AG09319 (cell line): ENCODE results near the gene CTXN1.
"Not testable (repeated sequence)": the region's sequence is repeated elsewhere in the genome, so short reads cannot be mapped to it uniquely, and the experiment has no call there.

Experiments used
- DNase-seq: peaks from one replicate; pipeline ENCODE4 v3.0.0-alpha.2; 2010; ENCODE audit warnings: low read depth; ENCODE audit errors: extremely low read depth
- CTCF ChIP-seq: IDR thresholded peaks from 2 replicates; pipeline ENCODE4 v1.5.1; 2011; ENCODE audit warnings: low read depth, mild to moderate bottlenecking, inconsistent platforms, low read length, moderate library complexity

CTXN1 gene

GRCh38 chr19:7922836-7923195, 3.1 kb downstream of the CTXN1 start:
- DNase-seq, result no peak
- no peak for TF ChIP-seq CTCF

DNA sequence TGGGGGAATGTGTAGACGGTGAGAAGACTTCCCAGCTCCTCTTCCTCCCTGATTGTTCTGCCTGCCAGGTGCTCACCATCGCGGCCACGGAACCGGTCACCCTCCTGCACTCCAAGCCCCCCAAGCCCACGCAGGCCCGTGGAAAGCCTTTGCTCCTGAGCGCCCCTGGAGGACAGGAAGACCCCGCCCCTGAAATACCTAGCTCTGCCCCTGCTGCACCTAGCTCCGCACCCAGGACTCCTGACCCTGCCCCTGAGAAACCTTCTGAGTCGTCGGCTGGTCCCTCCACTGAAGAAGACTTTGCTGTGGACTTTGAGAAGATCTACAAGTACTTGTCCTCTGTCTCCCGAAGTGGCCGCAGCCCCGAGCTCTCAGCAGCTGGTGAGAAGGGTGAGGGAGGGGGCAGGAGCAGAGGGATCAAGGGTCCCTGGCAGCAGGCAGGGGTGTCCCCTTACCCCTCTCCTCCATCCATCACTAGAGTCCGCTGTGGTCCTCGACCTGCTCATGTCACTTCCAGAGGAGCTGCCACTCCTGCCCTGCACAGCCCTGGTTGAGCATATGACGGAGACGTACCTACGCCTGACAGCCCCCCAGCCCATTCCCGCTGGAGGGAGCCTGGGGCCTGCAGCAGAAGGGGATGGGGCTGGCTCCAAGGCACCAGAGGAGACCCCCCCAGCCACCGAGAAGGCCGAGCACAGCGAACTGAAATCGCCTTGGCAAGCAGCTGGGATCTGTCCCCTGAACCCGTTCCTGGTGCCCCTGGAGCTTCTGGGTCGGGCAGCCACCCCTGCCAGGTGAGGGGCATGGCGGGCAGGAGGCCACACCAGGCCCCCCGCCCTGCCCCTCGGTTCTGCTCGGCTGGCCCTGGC, 3.7 kb downstream of the CTXN1 start:
- TF ChIP-seq CTCF, result no peak
- DNase-seq, result no peak

DNA sequence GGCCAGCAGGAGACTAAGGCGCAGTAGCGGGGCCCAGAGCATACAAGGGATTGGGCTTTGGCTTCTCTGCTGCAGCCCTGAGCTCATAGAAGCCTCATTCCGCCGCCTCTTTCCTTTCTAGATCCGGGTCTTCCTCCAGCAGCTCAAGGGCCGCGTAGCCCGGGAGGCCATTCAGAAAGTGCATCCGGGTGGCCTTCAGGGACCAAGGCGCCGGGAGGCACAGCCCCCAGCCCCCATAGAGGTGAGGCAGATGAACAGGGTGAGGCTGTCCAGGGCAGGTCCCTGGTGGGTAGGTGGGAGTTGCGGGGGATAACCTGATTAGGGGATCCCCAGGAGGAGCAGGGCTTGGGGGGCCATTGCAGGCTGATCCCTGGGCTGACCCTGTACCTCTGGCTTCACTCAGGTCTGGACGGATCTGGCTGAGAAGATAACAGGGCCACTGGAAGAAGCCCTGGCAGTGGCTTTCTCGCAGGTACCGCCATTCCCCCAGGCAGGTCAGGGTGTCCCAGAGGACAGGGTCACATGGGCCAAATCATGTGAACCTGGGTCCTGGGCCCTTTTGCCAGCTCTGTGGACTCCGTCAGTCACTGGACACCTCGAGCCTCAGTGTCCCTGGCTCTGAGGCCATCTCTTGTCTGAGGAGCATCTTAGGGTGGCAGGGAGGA, 4.5 kb downstream of the CTXN1 start:
- TF ChIP-seq CTCF, result no peak
- DNase-seq, result no peak

- DNase-seq, result peak; percentile 97
- TF ChIP-seq CTCF, result no peak
These were observed 5.2 kb downstream of the CTXN1 start for GRCh38 chr19:7920519-7921301.

GRCh38 chr19:7919610-7920518, 6.1 kb downstream of the CTXN1 start, which contains the start of gene SNAPC2:
Gene SNAPC2 (plus strand): TSS chr19:7920338. CDS start chr19:7920367, 29 bp downstream.
- peak; percentile 87 for DNase-seq
- no peak for TF ChIP-seq CTCF

DNA sequence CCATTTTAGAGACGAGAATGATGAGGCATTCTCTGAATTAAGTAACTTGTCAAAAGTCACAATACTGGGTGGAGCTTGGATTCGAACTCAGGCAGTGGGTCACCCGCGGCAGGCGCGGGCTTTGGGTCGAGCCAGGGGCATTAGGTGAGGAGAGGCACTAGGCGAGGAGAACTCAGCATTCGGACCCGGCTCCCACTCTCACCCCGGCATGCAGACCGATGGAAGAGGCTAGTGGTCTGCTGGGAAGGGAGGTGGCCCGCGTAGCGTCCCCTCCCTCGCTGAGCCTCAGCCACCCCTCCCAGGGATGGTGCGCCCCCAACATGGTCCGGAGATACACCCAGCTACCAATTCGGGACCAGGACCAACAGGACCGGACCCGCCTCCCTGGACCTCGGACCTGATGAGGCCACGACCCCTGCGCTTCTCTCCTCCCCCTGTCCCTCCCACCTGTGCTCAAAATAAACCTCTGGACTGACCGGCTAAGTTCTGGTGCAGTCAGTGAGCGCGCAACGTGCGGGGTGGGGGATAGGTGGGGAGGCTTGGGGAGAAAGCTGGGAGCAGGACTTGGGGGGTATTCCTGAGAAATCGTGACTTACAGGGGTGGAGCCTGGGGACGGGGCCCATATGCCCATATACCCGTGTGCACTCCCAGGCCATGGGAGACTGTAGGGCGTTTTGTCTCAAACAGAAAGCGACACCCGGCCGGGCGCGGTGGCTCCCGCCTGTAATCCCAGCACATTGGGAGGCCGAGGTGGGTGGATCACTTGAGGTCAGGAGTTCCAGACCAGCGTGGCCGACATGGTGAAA, 7.1 kb downstream of the CTXN1 start:
- no peak for TF ChIP-seq CTCF
- DNase-seq, result no peak

GRCh38 chr19:7918062-7918614, 7.8 kb downstream of the CTXN1 start:
- DNase-seq, result not testable (repeated sequence)
